Endothelial cell of umbilical vein (primary cell): Measurements from ENCODE around the gene CAMTA1. TPM values are rescaled to one million over a fixed set of nuclear protein-coding genes. Genes with fewer than 3 reads are reported as not detected.

Experiments
- BruUV-seq: library from RNA; stranded (reverse); fragments of 400-500 nt; replicated peaks from 2 replicates; lab custom pipeline; 2021; lab: Mats Ljungman, UMichigan
- CTCF ChIA-PET: fragments of 300-600, 350-600 bp; sonication (Branson Sonifier 250); formaldehyde crosslinking; loops from one replicate; lab custom pipeline; 2021; ENCODE audit warnings: antibody characterized with exemption, inconsistent platforms; lab: Charles Lee
- POLR2A ChIA-PET: fragments of 300-600, 350-600 bp; sonication (Branson Sonifier 250); formaldehyde crosslinking; loops from one replicate; lab custom pipeline; 2021; ENCODE audit warnings: antibody characterized with exemption, inconsistent platforms; lab: Charles Lee
- DNase-seq: peaks from one replicate; pipeline ENCODE4 v3.0.0-alpha.2; 2011; ENCODE audit warnings: low read depth, low spot score
- FAIRE-seq: peaks from 2 replicates; lab custom pipeline; 2011; peaks lifted over from hg19 to GRCh38; lab: Jason Lieb, UNC
- H2AFZ ChIP-seq: 2 replicates; pipeline ENCODE4 v1.6.0; 2012; ENCODE audit warnings: low read depth, low read length, control low read depth, inconsistent platforms
- H3K27ac ChIP-seq: 2 replicates; pipeline ENCODE4 v1.5.1; 2011; ENCODE audit warnings: low read depth, mild to moderate bottlenecking, control low read depth, low read length, moderate library complexity; ENCODE audit not compliant: insufficient read depth
- H3K27me3 ChIP-seq, 2 experiments: 2 replicates each; pipeline versions ENCODE4 v1.6.0 to v1.6.1; 2011; ENCODE audit warnings: low read length in 2 of 2, mixed read lengths in 1 of 2; ENCODE audit not compliant: control insufficient read depth in 2 of 2, insufficient read depth in 2 of 2
- H3K36me3 ChIP-seq, 2 experiments: 2 replicates in 1 of 2; 3 replicates in 1 of 2; pipeline ENCODE4 v1.5.1; 2011; ENCODE audit warnings: low read length in 2 of 2, mild to moderate bottlenecking in 1 of 2, moderate library complexity in 1 of 2; ENCODE audit not compliant: control insufficient read depth in 2 of 2, insufficient read depth in 2 of 2; ENCODE audit errors: extremely low read depth in 1 of 2
- H3K4me1 ChIP-seq: 3 replicates; pipeline ENCODE4 v1.5.1; 2011; ENCODE audit warnings: mild to moderate bottlenecking, low read length; ENCODE audit not compliant: control insufficient read depth, insufficient read depth; ENCODE audit errors: extremely low read depth
- H3K4me2 ChIP-seq: 2 replicates; pipeline ENCODE4 v1.6.1; 2011; ENCODE audit warnings: low read length, control low read depth, mixed read lengths; ENCODE audit not compliant: insufficient read depth
- H3K4me3 ChIP-seq, 3 experiments: fragments of 200-600 bp in 1 of 3; sonication (generic), shearing (Covaris generic) in 1 of 3; replicated peaks in 1 of 3; 2 replicates each; pipeline ENCODE4 v1.5.1; 2011 to 2016; ENCODE audit warnings: control low read depth in 3 of 3, low read length in 3 of 3, mild to moderate bottlenecking in 2 of 3, inconsistent platforms in 1 of 3, low read depth in 1 of 3, moderate library complexity in 1 of 3; ENCODE audit not compliant: insufficient read depth in 1 of 3
- H3K79me2 ChIP-seq: 2 replicates; pipeline ENCODE4 v1.6.0; 2012; ENCODE audit warnings: low read length, inconsistent platforms; ENCODE audit not compliant: control insufficient read depth, insufficient read depth
- H3K9ac ChIP-seq: replicated peaks from 2 replicates; pipeline ENCODE3; 2011; ENCODE audit warnings: low read length, control low read depth; ENCODE audit not compliant: insufficient read depth; ENCODE audit errors: extremely low read depth
- H3K9me1 ChIP-seq: replicated peaks from 3 replicates; pipeline ENCODE4 v1.6.0; 2011; ENCODE audit warnings: mild to moderate bottlenecking, low read length; ENCODE audit not compliant: control insufficient read depth, insufficient read depth; ENCODE audit errors: extremely low read depth
- H3K9me3 ChIP-seq: replicated peaks from 2 replicates; pipeline ENCODE4 v1.5.1; 2012; ENCODE audit warnings: low read length, inconsistent platforms; ENCODE audit not compliant: control insufficient read depth, insufficient read depth
- H4K20me1 ChIP-seq: replicated peaks from 2 replicates; pipeline ENCODE3; 2011; ENCODE audit warnings: mild to moderate bottlenecking, low read length; ENCODE audit not compliant: control insufficient read depth, insufficient read depth; ENCODE audit errors: extremely low read depth
- CTCF ChIP-seq, 2 donors: IDR thresholded peaks; 1 replicate in 1 of 2; 2 replicates in 1 of 2; pipeline ENCODE4 v1.5.1; 2011; ENCODE audit warnings: low read length in 2 of 2, mild to moderate bottlenecking in 2 of 2, moderate library complexity in 2 of 2, control low read depth in 1 of 2, inconsistent platforms in 1 of 2, low read depth in 1 of 2; ENCODE audit not compliant: insufficient read depth in 1 of 2; ENCODE audit errors: extremely low read depth in 1 of 2
- EZH2 ChIP-seq: IDR thresholded peaks from 2 replicates; pipeline ENCODE4 v1.6.1; 2012; ENCODE audit warnings: borderline replicate concordance, low read depth, mild to moderate bottlenecking, moderate library complexity, low read length, inconsistent platforms; ENCODE audit not compliant: severe bottlenecking
- FOS ChIP-seq: IDR thresholded peaks from 2 replicates; pipeline ENCODE4 v1.6.1; 2011; ENCODE audit warnings: mild to moderate bottlenecking, low read length, moderate library complexity, borderline replicate concordance; ENCODE audit not compliant: insufficient read depth
- JUN ChIP-seq: IDR thresholded peaks from 2 replicates; pipeline ENCODE4 v1.6.1; 2011; ENCODE audit warnings: borderline replicate concordance, low read depth; ENCODE audit not compliant: insufficient read length, insufficient read depth
- POLR2A ChIP-seq: IDR thresholded peaks from 2 replicates; pipeline ENCODE4 v1.6.1; 2012; ENCODE audit warnings: low read depth, mild to moderate bottlenecking, control low read depth, low read length
- dilution Hi-C: fragments of 300-500 bp; cut with MboI; formaldehyde crosslinking; loops from one replicate; pipeline ENCODE4 v1.15.0; 2019; ENCODE audit warnings: low sequenced_read_pairs; ENCODE audit not compliant: extremely low pct_ligation_motif_present
- intact Hi-C: fragments of 100-400 bp; cut with micrococcal nuclease; formaldehyde crosslinking; loops from one replicate; pipeline ENCODE4 v1.10.0; 2022
- polyA plus RNA-seq, 4 experiments: library from polyadenylated mRNA; depleted of rRNA in 3 of 4; stranded (reverse) in 3 of 4; unstranded in 1 of 4; fragments of >200 nt; gene quantifications; 2 replicates each; pipeline versions ENCODE4 v1.2.1 to v1.2.3, GENCODE V29; 2011 to 2012; ENCODE audit warnings: missing spikeins in 1 of 4
- total RNA-seq: library from RNA; stranded (reverse); gene quantifications from 2 replicates; pipeline ENCODE4 v1.2.3, GENCODE V29; 2021

CAMTA1 gene
- total and polyA plus RNA-seq, 2 donors (not counting 3 experiments of a cell fraction or from before 2014, with no cell fraction given), result 50.8 to 92.7 TPM

- Histone ChIP-seq H3K27ac (no peak overlapping the region), H3K27me3 (no peaks in the 10 kb centered on the region), H3K9me3 (no peaks in the 10 kb centered on the region), H2AFZ (no peak overlapping the region), H3K4me1 (no peaks in the 10 kb centered on the region), H3K4me3 (no peak overlapping the region), H3K79me2 (no peaks in the 10 kb centered on the region), H3K36me3 (no peaks in the 10 kb centered on the region), H3K4me2 (no peak overlapping the region), H3K9me1 (no peaks in the 10 kb centered on the region), H3K9ac (no peak overlapping the region), H4K20me1 (no peaks in the 10 kb centered on the region)
- dilution Hi-C loops, result no loop called here
- intact Hi-C loops, result no loop called here
- FAIRE-seq (peak; percentile 38), DNase-seq (no peak)
- TF ChIP-seq CTCF (IDR thresholded peaks at IDR 0.05; ENCODE audit: extremely low read depth in 1 of 2, insufficient read depth in 1 of 2, low read depth in 1 of 2, low read length in 2 of 2) (peak; percentile 23 to 72), FOS (no peak), POLR2A (no peak), JUN (no peak), EZH2 (no peak)
- ChIA-PET CTCF (interaction anchor here (0.8 to 1.3 kb wide), 4 partner anchors 8 to 343 kb away, joined by 3 to 6 read pairs (median 4); no protein-coding TSS in a partner anchor), POLR2A (no interaction called here)
- BruUV-seq, result no TSS peak
Observed at GRCh38 chr1:7561331-7561921, 776.2 kb downstream of the CAMTA1 start.
